ENCODE data around the gene HNRNPM. TPM values are rescaled to one million over a fixed set of nuclear protein-coding genes. Genes with fewer than 3 reads are reported as not detected.

The HNRNPM gene
- total and polyA plus RNA-seq, 7 donors: 62.8 to 224 (median 83.9) TPM

DNA sequence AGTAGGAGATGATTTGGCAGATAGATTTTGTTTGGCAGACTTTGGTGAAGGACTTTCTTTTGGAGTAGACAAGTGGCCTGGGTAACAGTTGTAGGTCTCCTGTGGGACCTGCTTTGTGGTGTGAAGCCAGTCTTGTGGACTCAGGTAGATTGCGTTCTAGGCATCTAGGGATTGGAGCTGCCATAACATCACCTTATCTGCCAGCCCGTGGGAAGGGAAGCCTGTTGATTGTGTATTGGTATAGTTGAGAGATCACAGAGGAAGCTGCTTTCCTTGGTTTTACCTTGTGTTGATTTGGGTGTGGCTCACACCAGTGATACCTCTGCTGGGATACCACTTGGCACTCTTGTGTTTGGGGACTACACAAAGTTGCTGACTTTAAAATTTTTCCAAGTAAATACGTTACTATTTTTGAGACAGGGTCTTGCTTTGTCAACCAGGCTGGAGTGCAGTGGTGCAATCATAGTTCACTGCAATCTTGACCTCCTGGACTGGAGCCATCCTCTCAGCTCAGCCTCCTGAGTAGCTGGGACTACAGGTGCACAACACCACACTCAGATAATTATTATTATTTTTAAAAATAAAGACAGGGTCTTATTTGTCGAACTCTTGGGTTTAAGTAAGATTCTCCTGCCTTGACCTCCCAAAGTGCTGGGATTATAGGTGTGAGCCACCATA is 7.8 kb downstream of the HNRNPM start:
- Histone ChIP-seq H3K4me3 (no peak overlapping the region), H3K9me3 (no peaks in the 10 kb centered on the region), H3K4me1 (peaks cover 0 to 90% (median 85%) of the 10 kb centered on the region in 4 donors), H3K36me3 (peaks cover 0 to 32% (median 4%) of the 10 kb centered on the region in 4 donors), H3K27me3 (no peaks in the 10 kb centered on the region), H3K27ac (no peak overlapping the region)
- no peak for TF ChIP-seq EP300 (IDR thresholded peaks at IDR 0.05)
- intact Hi-C loops (cut with DNase I): no loop called here
- WGBS, 2 donors: 63 to 75% methylated on average over 4 of the region's 4 CpGs
- peak; percentile 22 for DNase-seq

GRCh38 chr19:8453616-8454015 is 8.8 kb downstream of the HNRNPM start:
- Histone ChIP-seq H3K27ac (no peak overlapping the region), H3K27me3 (no peaks in the 10 kb centered on the region), H3K4me3 (no peak overlapping the region), H3K9me3 (no peaks in the 10 kb centered on the region), H3K4me1 (peaks cover 0 to 90% (median 84%) of the 10 kb centered on the region in 4 donors), H3K36me3 (peaks cover 0 to 32% (median 4%) of the 10 kb centered on the region in 4 donors)
- WGBS, 2 donors: 85 to 88% methylated on average over 6 of the region's 6 CpGs
- DNase-seq: peak; percentile 39
- TF ChIP-seq, protein P1, sequence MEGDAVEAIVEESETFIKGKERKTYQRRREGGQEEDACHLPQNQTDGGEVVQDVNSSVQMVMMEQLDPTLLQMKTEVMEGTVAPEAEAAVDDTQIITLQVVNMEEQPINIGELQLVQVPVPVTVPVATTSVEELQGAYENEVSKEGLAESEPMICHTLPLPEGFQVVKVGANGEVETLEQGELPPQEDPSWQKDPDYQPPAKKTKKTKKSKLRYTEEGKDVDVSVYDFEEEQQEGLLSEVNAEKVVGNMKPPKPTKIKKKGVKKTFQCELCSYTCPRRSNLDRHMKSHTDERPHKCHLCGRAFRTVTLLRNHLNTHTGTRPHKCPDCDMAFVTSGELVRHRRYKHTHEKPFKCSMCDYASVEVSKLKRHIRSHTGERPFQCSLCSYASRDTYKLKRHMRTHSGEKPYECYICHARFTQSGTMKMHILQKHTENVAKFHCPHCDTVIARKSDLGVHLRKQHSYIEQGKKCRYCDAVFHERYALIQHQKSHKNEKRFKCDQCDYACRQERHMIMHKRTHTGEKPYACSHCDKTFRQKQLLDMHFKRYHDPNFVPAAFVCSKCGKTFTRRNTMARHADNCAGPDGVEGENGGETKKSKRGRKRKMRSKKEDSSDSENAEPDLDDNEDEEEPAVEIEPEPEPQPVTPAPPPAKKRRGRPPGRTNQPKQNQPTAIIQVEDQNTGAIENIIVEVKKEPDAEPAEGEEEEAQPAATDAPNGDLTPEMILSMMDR (IDR thresholded peaks at IDR 0.05): no peak
- no peak for TF ChIP-seq POLR2AphosphoS5 (IDR thresholded peaks at IDR 0.05)
- intact Hi-C loops (cut with DNase I): no loop called here

DNA sequence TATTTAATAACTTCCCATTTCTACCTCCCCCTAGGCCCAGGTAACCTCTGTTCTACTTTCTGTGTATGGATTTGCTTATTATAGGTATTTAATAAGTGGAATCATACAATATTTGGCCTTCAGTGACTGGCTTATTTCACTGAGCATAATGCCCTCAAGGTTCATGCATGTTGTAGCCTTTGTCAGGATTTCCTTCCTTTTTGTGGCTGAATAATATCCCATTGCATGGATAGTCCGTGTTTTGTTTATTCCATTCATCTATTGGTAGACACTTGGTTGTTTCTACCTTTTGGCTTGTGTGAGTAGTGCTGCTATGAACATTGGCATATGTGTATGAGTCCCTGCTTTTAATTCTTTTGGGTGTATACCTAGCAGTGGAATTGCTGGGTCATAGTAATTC is 9.4 kb downstream of the HNRNPM start:
- H3K4me1 ChIP-seq: peaks cover 0 to 90% (median 84%) of the 10 kb centered on the region in 4 donors
- H3K27ac ChIP-seq: no peak overlapping the region
- no peak for DNase-seq
- H3K27me3 ChIP-seq: no peaks in the 10 kb centered on the region
- H3K36me3 ChIP-seq: peaks cover 0 to 32% (median 4%) of the 10 kb centered on the region in 4 donors
- H3K4me3 ChIP-seq: no peak overlapping the region
- intact Hi-C loops (cut with DNase I): no loop called here
- TF ChIP-seq POLR2AphosphoS5 (IDR thresholded peaks at IDR 0.05) (no peak), POLR2A (IDR thresholded peaks at IDR 0.05) (no peak), EP300 (IDR thresholded peaks at IDR 0.05) (no peak)
- TF ChIP-seq, protein P1 (IDR thresholded peaks at IDR 0.05): no peak
- H3K9me3 ChIP-seq: no peaks in the 10 kb centered on the region
- WGBS, 2 donors: 69 to 82% methylated on average over 1 of the region's 1 CpG

DNA sequence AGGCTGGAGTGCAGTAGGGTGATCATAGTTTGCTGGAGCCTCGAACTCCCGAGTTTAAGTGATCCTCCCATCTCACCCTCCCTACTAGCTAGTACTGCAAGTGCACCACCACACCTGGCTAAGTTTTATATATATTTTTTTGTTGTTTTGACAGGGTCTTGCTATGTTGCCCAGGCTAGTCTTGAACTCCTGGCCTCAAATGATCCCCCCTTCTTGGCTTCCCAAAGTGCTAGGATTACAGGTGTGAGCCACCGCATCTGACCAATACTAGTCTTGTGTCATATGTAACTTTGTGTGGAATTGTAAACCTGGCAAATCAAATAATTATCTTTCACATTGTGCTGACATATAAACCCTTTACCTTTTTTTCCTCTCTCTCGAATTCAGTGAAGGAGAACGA is 10.2 kb downstream of the HNRNPM start:
- H3K4me1 ChIP-seq: peaks cover 0 to 94% (median 88%) of the 10 kb centered on the region in 4 donors
- peaks cover 0 to 32% (median 4%) of the 10 kb centered on the region in 4 donors for H3K36me3 ChIP-seq
- 73 to 94% methylated on average over 5 of the region's 5 CpGs for WGBS, 2 donors
- H3K9me3 ChIP-seq: no peaks in the 10 kb centered on the region
- no peak overlapping the region for H3K27ac ChIP-seq
- peak; percentile 0 for DNase-seq
- TF ChIP-seq, protein P1 (IDR thresholded peaks at IDR 0.05): no peak
- no peak for TF ChIP-seq EP300 (IDR thresholded peaks at IDR 0.05)
- TF ChIP-seq POLR2AphosphoS5 (IDR thresholded peaks at IDR 0.05): no peak
- TF ChIP-seq POLR2A (IDR thresholded peaks at IDR 0.05): no peak
- no peak overlapping the region for H3K4me3 ChIP-seq
- intact Hi-C loops (cut with DNase I): no loop called here
- no peaks in the 10 kb centered on the region for H3K27me3 ChIP-seq

DNA sequence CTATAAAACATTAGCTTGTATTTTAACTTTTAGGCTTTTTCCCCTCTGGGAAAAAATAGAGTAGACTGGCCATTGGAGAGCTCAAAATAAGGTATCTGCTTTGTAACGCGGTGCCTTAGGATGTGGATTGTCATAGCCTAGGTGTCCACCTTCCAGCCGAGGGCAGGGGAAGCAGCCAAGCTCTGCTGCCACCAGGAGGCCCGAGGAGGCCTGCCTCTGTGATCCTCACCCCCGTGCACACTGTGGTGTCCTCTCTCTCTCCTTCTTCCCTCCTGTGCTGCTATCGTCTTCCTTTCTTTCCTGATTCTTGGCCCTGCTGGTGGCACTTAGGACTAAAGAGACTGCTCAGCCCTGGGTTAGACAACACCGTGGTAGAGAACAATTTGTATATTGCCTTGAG is 11.3 kb downstream of the HNRNPM start:
- H3K4me1 ChIP-seq: peaks cover 0 to 96% (median 90%) of the 10 kb centered on the region in 4 donors
- TF ChIP-seq POLR2A (IDR thresholded peaks at IDR 0.05): no peak
- TF ChIP-seq, protein P1 (IDR thresholded peaks at IDR 0.05): no peak
- TF ChIP-seq POLR2AphosphoS5 (IDR thresholded peaks at IDR 0.05): no peak
- TF ChIP-seq EP300 (IDR thresholded peaks at IDR 0.05): no peak
- WGBS, 2 donors: 72 to 82% methylated on average over 7 of the region's 7 CpGs
- peaks cover 0 to 32% (median 4%) of the 10 kb centered on the region in 4 donors for H3K36me3 ChIP-seq
- no peaks in the 10 kb centered on the region for H3K9me3 ChIP-seq
- no peak overlapping the region for H3K27ac ChIP-seq
- intact Hi-C loops (cut with DNase I): no loop called here
- peak; percentile 59 for DNase-seq
- no peaks in the 10 kb centered on the region for H3K27me3 ChIP-seq
- H3K4me3 ChIP-seq: no peak overlapping the region
